GM12892 (cell line): ENCODE data around the gene CMIP.

Experiments
- POLR2A ChIP-seq: IDR thresholded peaks from 2 replicates; pipeline ENCODE4 v1.6.1; 2011; ENCODE audit warnings: low read depth, low read length, control low read depth
- POLR2AphosphoS5 ChIP-seq: IDR thresholded peaks from 2 replicates; pipeline ENCODE4 v1.6.1; 2011; ENCODE audit warnings: low read depth, low read length, control low read depth
- TAF1 ChIP-seq: IDR thresholded peaks from 2 replicates; pipeline ENCODE4 v1.6.1; 2011; ENCODE audit warnings: low read depth, mild to moderate bottlenecking, control low read depth, low read length, borderline replicate concordance

DNA sequence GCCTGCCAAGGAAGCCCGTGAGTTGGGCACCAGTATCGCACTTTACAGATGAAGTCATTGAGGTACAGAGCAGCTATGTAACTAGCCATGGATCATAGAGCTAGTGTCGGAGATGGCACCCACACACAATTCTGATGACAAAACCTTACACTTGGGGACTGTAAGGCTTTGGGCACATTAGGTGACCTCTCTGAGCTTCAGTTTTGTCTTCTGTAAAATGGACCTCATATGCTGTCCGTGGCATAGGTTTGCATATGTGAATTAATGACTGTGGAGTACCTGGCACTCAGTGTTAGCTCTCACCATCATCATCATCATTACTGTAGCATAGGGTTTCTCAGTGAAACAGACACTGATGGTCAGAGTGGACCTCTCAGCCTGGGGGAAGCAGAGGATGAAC lies 50.3 kb downstream of the CMIP start:
- TF ChIP-seq POLR2AphosphoS5: no peak
- no peak for TF ChIP-seq POLR2A
- no peak for TF ChIP-seq TAF1
